ENCODE data around the gene PCNX1.
"Not testable (repeated sequence)": the region's sequence is repeated elsewhere in the genome, so short reads cannot be mapped to it uniquely, and the experiment has no call there.

PCNX1 gene

DNA sequence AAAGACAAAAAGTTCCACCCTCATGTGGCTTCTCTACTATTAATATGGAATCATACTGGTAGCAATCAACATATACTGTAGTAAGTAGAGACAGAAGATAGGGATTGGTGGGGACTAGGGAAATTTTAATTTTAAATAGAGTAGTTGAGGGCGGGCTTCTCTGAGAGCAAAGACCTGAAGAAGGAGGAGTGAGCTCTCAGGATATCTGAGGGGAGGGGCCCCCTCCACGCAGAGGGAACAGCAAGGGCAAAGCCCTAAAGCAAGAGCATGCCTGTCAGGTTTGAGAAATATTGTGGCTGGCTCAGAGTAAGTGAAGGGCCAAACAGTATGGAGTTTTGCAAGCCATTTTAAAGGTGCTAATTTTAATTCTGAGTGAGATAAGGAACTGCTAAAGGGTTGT is 64.3 kb downstream of the PCNX1 start:
- no peak for FAIRE-seq

DNA sequence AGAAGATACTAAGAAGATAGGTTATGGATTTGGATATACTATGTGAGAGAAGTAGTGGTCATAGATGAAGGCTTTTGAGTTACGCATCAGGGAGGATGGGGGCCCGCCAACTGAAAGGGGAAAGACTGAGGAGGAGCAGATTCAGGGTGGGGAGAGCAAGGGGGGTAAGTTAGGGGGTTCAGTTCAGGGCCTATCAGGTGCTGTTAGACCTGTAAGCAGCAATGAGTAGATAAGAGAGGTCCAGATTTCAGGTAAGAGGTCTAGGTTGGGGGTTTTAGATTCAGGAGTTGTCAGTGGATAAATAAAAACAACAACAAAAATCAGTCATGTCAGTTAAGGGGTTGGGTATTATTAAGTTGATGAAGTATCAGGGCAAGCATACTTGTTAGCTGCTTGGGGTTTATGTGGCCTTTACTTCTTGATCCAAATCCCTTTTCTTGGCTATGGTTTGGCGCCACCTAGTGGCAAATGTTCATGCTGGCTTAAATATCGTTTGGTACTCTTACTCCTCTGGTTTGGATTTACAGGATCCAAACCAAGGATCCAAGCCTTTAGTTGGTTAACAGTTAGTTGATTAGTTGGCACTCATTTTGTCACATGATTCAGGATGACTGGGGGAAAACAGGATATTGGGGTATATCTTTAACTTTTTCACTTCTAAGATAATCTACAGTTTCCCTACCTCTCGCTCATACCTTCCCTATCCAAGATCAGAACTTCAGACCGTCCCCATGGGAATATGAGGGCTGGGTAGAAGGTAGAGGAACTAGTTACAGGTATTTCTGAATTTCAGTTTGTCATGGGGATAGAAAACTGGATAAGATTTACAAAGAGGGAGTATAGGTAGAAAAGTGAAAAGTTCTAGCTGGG is 65.1 kb downstream of the PCNX1 start:
- peak; percentile 97 for FAIRE-seq

DNA sequence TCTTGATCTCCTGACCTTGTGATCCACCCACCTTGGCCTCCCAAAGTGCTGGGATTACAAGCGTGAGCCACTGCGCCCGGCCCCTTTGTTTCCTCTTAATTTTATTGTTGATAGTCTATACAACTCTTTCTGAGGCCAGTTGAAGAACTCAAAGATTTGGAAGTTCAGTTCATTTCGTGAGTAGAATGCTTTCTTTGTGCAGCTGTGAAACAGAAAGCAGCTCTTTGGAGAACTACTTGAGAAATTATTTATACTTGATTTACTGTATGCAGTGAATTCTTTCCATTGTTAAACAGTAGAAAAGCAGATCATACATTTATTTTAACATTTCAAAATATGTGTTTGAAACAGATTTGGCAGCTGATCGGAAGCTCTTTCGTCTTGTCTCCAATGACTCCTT is 69.3 kb downstream of the PCNX1 start:
- no peak for FAIRE-seq

DNA sequence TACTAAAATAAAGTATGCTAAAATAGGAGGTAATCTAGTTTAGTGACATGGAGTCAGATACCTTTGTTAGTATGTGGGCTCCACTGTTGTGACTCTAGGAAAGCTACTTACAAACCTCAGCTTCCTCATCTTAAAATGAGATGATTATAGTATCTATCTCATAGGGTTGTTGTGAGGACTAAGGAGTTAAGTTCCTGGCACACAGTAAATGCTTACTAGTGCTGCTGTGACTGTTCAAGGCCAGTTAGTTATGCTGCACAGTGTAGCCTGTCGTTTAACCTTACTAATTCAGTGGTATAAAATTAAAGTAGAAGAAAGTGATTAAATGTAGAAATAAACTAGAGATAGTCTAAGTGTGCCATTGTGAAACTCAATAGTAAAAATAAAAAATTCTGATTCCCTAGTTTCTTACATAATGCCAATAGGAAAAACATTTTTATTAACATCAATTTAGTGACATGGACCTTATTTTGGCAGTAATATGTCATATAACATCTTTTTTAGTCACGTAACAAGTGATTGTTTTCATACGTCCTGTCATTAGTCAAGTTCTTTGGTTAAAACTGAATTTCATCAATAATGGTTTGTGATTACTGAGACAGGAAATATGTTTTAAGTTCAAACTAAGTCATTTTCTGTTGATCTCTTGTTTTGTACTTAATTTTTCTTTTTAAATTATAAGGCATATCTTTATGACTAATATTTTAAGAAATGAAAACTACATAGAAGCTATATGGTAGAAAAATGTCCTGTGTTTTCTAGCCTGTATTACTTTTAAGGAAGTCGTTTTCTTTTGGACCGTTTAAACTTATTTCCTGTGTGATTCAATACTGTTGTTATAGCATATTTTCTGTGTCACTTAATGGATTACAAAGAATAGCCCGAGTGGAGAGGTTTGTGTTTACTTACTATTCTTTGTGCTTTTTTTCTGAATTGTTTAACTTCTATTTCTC is 74.0 kb downstream of the PCNX1 start:
- peak; percentile 59 for FAIRE-seq

DNA sequence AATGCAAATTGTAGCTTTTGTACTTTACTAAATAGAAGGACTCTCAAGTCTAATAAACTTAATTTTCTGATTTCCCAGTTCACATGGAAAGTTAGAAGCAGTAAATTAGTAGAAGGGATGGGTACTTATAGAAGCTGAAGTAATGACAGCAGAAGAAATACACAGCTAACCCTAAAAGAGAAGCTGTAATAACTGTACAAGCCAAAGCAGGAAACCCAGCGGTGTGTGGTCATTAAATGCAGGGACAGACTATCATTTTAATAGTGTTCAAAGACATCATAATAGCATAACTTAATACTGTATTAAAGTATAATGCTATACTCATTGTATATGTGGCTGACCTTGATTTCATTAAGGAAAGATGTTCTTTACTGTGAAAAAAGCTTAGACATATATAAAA is 74.9 kb downstream of the PCNX1 start:
- no peak for FAIRE-seq

DNA sequence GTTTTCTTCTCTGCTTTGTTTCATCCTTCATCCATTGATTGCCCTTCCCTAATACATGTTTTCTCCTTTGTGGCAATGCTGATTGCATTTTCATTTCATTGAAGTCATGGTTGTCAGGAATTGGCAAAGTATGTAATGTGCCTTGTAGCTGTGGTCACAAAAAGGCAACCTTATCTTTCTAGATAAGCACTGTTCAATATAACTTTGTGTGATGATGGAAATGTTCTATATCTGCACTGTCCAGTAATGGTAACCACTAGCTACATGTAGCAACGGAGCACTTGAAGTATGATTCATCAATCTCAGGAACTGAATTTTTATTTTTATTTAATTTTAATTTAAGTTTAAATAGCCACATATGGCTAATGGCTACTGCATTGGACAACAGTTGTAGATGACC is 79.8 kb downstream of the PCNX1 start:
- FAIRE-seq = no peak

DNA sequence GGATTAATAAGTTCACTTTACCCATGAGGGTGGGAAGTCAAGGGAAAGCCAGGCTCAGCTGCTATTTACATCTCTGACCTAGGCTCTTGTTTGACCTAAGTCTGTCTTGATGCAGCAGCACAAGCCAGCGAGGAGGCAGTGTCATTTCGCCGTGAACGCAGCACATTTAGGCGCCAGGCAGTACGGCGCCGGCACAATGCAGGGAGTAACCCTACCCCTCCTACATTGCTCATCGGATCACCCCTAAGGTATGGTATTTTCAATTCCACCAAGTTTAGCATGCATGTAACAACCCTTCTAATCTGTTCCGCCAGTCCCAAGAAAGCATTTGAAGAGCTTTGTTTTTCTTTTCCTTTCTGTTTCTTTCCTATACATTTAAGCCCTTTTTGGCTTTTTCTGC is 81.2 kb downstream of the PCNX1 start:
- no peak for FAIRE-seq

DNA sequence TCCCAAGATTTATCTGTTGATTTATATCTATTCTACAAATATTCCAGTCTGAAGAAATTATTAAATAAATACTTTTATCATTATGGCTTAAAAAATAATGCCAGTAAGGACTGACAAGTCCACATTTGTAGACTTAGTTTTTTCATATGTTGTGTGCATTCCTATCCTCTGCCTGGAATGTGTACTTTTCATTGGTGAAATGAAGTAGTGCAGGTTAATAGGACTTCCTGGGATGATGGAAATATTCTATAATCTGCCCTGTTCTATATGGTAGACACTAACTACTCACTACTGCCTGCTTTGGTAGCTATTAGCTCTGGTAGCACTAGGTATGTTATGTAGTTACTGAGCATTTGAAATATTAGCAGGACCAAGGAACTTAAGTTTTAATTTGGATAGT is 86.7 kb downstream of the PCNX1 start:
- no peak for FAIRE-seq

DNA sequence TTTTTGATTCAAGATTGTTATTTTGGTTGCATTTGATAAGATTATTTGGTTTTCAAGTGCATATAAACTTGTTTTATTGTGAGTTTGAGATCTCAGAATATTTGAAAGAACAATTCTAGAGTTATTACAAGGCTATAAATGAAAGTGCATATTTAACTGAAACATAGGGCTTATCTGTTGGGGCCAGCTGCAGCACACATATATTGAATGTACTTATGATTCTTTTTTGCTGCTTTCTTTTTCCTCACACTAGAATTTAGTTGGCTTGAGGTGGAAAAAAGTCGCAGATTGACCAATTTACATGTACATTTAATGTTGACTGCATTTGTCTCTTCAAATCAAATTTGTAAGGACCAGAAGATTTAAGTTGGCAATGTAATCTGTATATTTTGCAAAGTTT is 88.0 kb downstream of the PCNX1 start:
- FAIRE-seq = no peak

DNA sequence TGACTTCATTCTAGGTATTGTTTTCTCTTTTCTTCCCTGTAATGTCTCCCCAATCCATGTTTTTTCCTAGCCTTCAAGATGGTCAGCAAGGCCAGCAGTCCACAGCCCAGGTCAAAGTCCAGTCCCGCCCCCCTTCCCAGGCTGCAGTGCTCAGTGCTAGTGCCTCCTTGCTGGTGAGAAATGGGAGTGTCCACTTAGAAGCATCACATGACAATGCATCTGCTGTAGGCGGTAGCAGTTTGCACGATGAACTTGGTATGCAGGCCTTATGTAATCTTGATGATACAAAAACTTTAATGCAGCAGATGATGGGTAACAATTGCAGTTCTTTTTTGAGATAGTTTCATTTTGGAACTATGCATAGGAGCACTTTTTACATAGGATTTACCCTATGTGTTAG is 88.4 kb downstream of the PCNX1 start:
- FAIRE-seq = no peak

DNA sequence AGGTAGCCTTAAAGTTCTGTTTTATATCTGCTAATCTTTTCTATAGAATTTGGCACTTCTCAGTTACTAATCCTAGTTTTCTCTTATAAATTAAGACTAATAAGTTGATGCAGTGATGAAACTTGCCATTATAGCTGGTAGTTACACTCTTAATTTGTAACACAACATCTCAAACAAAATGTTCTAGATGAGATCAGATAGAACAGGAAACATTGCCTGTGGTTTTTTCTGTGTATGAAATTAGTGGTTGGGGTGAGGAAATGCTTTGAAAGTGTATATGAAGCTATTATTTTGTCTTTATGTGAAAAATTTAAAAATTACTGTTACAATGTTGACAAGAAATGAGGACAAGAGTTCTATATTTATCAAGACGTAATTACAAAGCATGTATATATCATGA is 91.9 kb downstream of the PCNX1 start:
- FAIRE-seq = no peak

DNA sequence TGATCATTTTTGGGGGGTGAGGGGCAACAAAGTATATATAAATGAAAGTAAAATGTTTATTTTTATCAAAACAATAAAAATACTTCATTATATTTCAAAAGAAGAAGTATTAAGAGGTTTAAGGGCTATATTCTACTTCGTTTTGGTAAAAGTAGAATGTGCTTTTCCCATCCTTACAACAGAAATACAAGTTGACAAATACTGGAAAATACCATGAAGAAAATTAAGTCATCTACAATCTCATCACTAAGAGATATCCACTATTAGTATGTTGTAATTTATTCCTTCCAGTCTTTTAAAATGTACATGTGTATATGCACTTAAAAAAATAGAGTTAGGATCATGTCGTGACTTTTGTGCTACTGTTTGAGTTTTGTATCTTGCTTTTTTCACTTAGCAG is 92.8 kb downstream of the PCNX1 start:
- FAIRE-seq = peak; percentile 71

DNA sequence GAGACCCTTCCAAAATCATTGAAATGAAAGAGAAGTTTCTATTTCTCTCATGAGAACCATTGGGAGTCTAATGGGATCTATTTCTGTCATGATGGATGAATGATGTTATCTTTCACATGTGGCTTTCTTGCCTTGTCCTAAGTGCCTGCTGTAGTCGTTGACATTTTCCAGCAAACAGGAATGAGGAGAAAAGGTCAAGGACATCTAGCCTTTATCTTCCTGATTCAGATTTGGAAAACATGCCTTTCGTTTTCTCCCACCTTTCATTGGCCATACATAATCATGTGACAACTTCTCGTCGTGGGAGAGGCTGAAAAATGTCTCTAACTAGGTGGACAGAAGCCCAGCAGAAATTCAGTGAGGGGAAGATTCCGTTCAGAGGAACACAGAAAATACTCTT is 94.5 kb downstream of the PCNX1 start:
- no peak for FAIRE-seq

DNA sequence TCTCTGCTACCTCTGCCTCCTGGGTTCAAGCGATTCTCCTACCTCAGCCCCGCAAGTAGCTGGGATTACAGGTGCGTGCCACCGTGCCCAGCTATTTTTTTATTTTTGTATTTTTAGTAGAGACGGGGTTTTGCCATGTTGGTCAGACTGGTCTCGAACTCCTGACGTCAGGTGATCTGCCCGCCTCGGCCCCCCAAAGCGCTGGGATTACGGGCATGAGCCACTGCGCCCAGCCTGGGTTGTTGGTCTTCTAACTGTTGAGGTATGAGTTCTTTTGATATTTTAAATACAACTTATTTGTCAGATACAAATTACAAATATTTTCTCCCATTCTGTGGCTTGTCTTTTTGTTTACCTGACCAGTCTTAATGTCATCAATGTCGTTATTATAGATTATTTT is 95.9 kb downstream of the PCNX1 start:
- no peak for FAIRE-seq

DNA sequence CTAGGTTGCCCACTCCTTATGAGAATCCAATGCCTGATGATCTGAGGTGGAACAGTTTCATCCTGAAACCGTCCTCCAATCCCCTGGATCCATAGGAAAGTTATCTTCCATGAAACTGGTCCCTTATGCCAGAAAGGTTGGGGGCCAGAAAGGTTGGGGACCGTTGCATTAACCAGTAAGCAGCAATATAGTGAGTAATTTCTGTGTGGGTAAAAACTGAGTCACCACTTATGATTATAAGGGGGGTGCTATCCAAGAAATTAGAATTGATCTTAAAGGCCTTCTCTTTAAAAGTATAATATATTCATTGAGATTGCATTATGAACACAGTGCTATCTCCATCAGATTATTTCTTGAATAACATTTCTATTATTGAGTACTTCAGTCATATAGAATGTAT is 97.2 kb downstream of the PCNX1 start:
- no peak for FAIRE-seq

DNA sequence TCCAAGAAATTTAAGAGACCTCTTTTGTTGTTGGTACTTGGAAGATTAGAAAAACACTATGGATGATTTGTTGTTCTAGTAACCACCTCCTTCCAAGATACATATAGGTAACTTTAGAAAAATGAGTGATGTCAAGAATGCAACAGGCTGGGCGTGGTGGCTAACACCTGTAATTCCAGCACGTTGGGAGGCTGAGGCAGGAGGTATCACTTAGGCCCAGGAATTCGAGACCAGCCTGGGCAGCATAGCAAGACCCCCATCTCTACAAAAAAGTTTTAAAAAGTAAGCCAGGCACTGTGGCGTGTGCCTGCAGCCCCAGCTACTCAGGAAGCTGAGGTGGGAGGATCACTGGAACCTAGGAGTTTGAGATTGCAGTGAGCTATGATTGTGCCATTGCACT is 97.8 kb downstream of the PCNX1 start:
- no peak for FAIRE-seq

DNA sequence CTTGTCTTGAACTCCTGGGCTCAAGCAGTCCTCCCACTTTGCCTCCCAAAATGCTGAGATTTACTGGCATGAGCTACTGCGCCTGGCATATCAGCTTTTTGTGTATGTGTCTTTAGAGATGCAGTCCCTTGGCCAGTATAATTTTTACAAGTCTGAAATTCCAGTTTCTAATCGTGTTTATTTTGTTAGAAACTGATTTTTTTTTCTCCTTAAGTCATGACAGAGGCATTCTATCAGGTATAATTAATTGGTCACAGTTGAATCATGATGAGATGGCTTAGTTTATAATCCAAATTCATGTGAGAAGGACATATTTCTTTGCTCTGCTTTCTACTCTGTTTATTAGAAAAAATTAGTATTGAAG is 98.9 kb downstream of the PCNX1 start:
- no peak for FAIRE-seq

DNA sequence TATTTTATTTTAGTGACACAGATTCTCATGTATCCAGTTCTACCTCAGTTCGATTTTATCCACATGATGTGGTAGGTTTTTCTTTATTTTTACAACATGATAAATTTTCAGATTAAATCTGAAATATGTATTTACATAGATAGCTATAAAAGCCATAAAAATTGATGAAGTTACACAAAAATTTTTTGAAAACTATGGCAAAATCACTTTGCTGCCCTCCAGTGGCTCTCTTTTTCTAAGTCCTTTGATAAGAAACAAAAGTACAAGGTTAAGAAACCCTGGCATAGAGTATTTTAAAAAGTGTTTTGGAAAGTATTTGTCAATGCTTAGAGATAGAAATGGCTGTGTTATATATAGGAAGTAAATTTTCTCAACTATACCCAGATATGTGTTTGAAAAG is 104.2 kb downstream of the PCNX1 start:
- peak; percentile 72 for FAIRE-seq

DNA sequence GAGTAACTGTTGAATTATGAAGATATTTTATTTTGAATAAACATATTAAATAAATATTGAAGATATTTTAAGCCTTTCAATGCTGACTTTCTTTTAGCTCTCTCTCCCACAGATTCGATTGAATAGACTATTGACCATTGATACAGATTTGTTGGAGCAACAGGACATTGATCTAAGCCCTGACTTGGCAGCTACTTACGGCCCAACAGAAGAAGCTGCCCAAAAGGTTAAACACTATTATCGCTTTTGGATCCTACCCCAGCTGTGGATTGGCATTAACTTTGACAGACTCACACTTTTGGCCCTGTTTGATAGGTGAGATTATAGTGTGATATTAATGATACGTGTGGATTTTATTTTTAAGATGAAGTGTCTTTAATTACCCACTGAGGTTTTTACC is 105.6 kb downstream of the PCNX1 start:
- FAIRE-seq = no peak

DNA sequence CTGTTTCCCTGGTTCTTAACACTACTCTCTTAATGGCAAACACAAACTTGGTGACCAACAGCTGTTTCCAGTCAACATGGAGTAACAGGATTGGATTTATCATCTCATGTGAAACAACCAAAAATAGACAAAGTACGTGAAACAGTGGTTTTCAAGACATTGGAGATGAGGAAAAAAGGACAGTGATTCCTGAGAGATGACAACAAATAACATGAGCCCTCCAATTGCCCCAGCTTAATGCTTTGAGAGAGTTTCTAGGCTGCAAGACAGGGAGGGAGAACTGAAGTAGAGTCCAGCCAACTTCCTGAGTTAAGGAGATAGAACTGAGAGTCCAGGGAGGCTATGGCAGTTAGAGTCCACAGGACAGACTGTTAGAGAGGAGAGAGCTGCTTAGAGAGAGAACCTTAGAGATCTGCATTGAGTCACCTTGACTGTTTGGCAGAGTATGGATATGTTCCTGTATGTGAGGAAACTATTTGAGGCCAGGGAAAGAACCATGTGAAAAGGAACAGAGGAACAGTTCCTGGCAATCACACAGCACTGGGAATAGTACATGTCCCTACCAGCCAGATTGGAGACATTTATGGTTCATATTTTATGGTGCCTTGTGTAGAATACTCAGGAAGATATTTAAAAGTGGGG is 106.4 kb downstream of the PCNX1 start:
- FAIRE-seq = no peak

DNA sequence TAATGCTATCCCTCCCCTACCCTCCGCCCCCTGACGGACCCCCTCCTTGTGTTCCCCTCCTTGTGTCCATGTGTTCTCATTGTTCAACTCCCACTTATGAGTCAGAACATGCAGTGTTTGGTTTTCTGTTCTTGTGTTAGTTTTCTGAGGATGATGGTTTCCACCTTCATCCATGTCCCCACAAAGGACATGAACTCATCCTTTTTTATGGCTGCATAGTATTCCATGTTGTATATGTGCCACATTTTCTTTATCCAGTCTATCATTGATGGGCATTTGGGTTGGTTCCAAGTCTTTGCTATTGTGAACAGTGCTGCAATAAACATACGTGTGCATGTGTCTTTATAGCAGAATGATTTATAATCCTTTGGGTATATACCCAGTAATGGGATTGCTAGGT is 112.7 kb downstream of the PCNX1 start:
- FAIRE-seq = not testable (repeated sequence)

DNA sequence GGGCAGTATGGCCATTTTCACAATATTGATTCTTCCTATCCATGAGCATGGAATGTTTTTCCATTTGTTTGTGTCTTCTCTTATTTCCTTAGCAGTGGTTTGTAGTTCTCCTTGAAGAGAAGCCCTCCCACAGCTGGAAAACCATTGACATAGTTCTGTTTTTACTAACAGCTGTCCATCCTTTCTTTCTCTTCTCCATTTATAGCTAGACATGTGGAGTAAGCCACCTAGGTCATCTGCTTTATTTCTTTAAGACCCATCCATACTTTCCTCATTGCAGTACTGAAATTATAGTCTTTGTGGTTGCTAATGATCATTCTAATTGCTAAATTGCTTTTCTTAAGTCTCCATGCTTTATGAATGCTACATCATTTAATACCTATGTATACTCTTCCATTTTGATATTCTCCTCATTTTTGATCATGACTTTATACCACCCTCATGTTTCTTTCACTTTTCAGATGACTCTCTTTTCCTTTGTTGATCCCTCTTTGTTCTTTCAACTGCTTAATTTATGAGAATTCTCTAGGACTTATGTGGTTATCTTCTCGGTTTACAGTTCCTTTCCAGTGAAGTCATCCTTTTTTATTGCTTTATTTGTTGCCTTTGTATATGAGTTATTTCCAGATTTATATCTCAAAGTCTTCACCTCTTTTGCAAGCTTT is 114.2 kb downstream of the PCNX1 start:
- FAIRE-seq = no peak
